ENCODE results near the gene COL23A1. TPM values are rescaled to one million over a fixed set of nuclear protein-coding genes. Genes with fewer than 3 reads are reported as not detected.

The COL23A1 gene
- polyA plus RNA-seq, 2 of the 4 experiments (the other 2 are of a cell fraction), result not detected

DNA sequence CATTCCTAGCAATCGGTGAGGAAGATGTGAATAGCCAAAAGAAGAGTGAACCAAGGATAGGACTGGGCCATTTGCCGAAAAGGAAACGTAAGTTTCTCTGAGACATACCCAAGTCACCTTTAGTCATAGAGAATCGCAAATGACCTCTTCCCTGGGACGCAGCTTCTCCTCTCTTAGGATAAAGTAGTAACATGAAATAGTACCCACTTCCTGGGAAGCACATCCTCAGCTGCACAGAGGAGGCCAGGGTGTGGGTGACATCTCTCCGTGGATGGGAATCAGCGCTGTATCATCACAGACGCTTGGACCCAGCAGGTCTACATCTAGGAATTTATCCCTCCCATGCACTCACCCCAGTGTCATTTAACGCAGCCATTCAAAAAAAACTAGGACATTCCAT is 236.7 kb downstream of the COL23A1 start:
- TF ChIP-seq EHMT2 (IDR thresholded peaks at IDR 0.05; ENCODE audit: low read depth) (no peak), KDM1A (IDR thresholded peaks at IDR 0.05; ENCODE audit: low read depth) (no peak), CEBPB (IDR thresholded peaks at IDR 0.05) (no peak), MAFK (IDR thresholded peaks at IDR 0.05; ENCODE audit: partially characterized antibody) (no peak), EP300 (IDR thresholded peaks at IDR 0.05) (no peak), ZSCAN20 (CRISPR knock-in tag; IDR thresholded peaks at IDR 0.05) (no peak), RAD21 (conservative IDR thresholded peaks at IDR 0.05 in 1 of 2, IDR thresholded peaks at IDR 0.05 in 1 of 2) (no peak), MAZ (IDR thresholded peaks at IDR 0.05; ENCODE audit: borderline replicate concordance, low read depth, low read length) (no peak), ESRRA (IDR thresholded peaks at IDR 0.05; ENCODE audit: borderline replicate concordance, low read length) (no peak), MYC (IDR thresholded peaks at IDR 0.05; ENCODE audit: borderline replicate concordance, low read length) (no peak), POLR2AphosphoS2 (conservative IDR thresholded peaks at IDR 0.05; ENCODE audit: low read length) (no peak), RFX5 (IDR thresholded peaks at IDR 0.05) (no peak)
- TF ChIP-seq, protein P1, sequence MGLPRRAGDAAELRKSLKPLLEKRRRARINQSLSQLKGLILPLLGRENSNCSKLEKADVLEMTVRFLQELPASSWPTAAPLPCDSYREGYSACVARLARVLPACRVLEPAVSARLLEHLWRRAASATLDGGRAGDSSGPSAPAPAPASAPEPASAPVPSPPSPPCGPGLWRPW (IDR thresholded peaks at IDR 0.05), result no peak
- TF ChIP-seq, protein P2, sequence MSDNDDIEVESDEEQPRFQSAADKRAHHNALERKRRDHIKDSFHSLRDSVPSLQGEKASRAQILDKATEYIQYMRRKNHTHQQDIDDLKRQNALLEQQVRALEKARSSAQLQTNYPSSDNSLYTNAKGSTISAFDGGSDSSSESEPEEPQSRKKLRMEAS (IDR thresholded peaks at IDR 0.05), result no peak
- Histone ChIP-seq H3K9me3 (peaks cover 5% of the 10 kb centered on the region; the same call in 1 of the 3 replicates), H3K4me3 (no peak overlapping the region), H3K27ac (no peak overlapping the region), H3K4me1 (no peaks in the 10 kb centered on the region), H3K4me2 (no peak overlapping the region)
- CTCF ChIA-PET, result interaction anchor here (1.1 kb wide), 1 partner anchor 26 kb away, joined by 3 read pairs; no protein-coding TSS in a partner anchor
- ATAC-seq (no peak), DNase-seq (ENCODE audit: low read depth in 1 of 2, low spot score in 1 of 2) (no peak), FAIRE-seq (no peak)
- WGBS (ENCODE audit: missing lambda C conversion rate), result 41% methylated on average over 9 of the region's 9 CpGs
- POLR2A ChIA-PET, result no interaction called here

DNA sequence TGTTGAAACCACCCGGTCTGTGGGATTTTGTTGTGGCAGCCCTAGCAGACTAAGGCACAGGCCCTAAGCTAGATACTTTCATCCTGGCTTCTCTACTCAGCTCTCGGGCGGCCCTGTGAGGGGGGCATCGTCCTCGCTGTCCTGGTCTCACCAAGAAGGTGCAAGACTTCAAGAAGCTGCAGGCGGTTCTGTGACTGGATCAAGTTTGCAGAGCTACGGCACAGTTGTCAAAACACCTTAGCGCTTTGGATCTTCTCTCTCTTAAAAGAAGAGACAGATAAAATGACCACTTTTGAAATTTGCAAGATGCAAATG is 238.2 kb downstream of the COL23A1 start:
- no peak for DNase-seq (ENCODE audit: low read depth in 1 of 2, low spot score in 1 of 2)
- TF ChIP-seq, protein P3, sequence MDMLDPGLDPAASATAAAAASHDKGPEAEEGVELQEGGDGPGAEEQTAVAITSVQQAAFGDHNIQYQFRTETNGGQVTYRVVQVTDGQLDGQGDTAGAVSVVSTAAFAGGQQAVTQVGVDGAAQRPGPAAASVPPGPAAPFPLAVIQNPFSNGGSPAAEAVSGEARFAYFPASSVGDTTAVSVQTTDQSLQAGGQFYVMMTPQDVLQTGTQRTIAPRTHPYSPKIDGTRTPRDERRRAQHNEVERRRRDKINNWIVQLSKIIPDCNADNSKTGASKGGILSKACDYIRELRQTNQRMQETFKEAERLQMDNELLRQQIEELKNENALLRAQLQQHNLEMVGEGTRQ (IDR thresholded peaks at IDR 0.05), result no peak
- TF ChIP-seq POLR2A (IDR thresholded peaks at IDR 0.05; ENCODE audit: low read length) (no peak), RAD21 (conservative IDR thresholded peaks at IDR 0.05 in 1 of 2, IDR thresholded peaks at IDR 0.05 in 1 of 2) (no peak), NPAS2 (CRISPR knock-in tag; IDR thresholded peaks at IDR 0.05; ENCODE audit: borderline replicate concordance) (no peak), RCOR1 (IDR thresholded peaks at IDR 0.05; ENCODE audit: low read depth, low read length) (no peak), FOSL2 (IDR thresholded peaks at IDR 0.05) (no peak), FOSL2 (CRISPR knock-in tag; IDR thresholded peaks at IDR 0.05) (no peak), NR3C1 (IDR thresholded peaks at IDR 0.05) (no peak), HOXB13 (CRISPR knock-in tag; IDR thresholded peaks at IDR 0.05; ENCODE audit: low read depth) (no peak)
- TF ChIP-seq, protein P4, sequence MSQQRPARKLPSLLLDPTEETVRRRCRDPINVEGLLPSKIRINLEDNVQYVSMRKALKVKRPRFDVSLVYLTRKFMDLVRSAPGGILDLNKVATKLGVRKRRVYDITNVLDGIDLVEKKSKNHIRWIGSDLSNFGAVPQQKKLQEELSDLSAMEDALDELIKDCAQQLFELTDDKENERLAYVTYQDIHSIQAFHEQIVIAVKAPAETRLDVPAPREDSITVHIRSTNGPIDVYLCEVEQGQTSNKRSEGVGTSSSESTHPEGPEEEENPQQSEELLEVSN (IDR thresholded peaks at IDR 0.05; ENCODE audit: borderline replicate concordance, low read depth), result no peak
- TF ChIP-seq, protein P5, sequence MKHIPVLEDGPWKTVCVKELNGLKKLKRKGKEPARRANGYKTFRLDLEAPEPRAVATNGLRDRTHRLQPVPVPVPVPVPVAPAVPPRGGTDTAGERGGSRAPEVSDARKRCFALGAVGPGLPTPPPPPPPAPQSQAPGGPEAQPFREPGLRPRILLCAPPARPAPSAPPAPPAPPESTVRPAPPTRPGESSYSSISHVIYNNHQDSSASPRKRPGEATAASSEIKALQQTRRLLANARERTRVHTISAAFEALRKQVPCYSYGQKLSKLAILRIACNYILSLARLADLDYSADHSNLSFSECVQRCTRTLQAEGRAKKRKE (CRISPR knock-in tag; IDR thresholded peaks at IDR 0.05; ENCODE audit: low read depth), result no peak
- TF ChIP-seq, protein P1 (IDR thresholded peaks at IDR 0.05), result no peak
- ChIA-PET CTCF (no interaction called here), POLR2A (no interaction called here)
- no peak for ATAC-seq
- H3K4me3 ChIP-seq, result no peak overlapping the region
- 47% methylated on average over 8 of the region's 8 CpGs for WGBS (ENCODE audit: missing lambda C conversion rate)
- H3K4me2 ChIP-seq, result no peak overlapping the region
- H3K4me1 ChIP-seq, result no peaks in the 10 kb centered on the region
- no peak for FAIRE-seq
- H3K9me3 ChIP-seq, result no peaks in the 10 kb centered on the region
- H3K27ac ChIP-seq, result no peak overlapping the region

Measured in A549 (cell line).